Neural crest cell (in vitro differentiated cells): Measurements from ENCODE around the gene RND2. TPM values are rescaled to one million over a fixed set of nuclear protein-coding genes. Genes with fewer than 3 reads are reported as not detected.
A peak's percentile ranks its signal among the peaks of the same experiment; 100 is the strongest.

Source experiments
- DNase-seq: peaks from one replicate; pipeline ENCODE4 v3.0.0; 2021; ENCODE audit warnings: low read depth, mixed read lengths, low spot score
- H3K27ac Mint-ChIP-seq: one replicate; pipeline ENCODE4 v1.8.0; 2021; ENCODE audit warnings: mild to moderate bottlenecking, mixed read lengths; ENCODE audit not compliant: unreplicated experiment
- H3K27me3 Mint-ChIP-seq: 2 replicates; pipeline ENCODE4 v1.8.0; 2021; ENCODE audit warnings: low read depth, mild to moderate bottlenecking, mixed read lengths
- H3K36me3 Mint-ChIP-seq: 2 replicates; pipeline ENCODE4 v1.8.0; 2021; ENCODE audit warnings: low read depth, mild to moderate bottlenecking, mixed read lengths
- H3K4me1 Mint-ChIP-seq: 2 replicates; pipeline ENCODE4 v1.8.0; 2021; ENCODE audit warnings: mixed read lengths
- H3K4me3 Mint-ChIP-seq: one replicate; pipeline ENCODE4 v1.8.0; 2021; ENCODE audit warnings: mild to moderate bottlenecking, mixed read lengths
- H3K9me3 Mint-ChIP-seq: 2 replicates; pipeline ENCODE4 v1.8.0; 2021; ENCODE audit warnings: mixed read lengths
- CTCF ChIP-seq: fragments of 200-600 bp; sonication (generic); conservative IDR thresholded peaks from 2 replicates; pipeline ENCODE4 v1.5.0; 2021; ENCODE audit warnings: antibody characterized with exemption, mild to moderate bottlenecking
- total RNA-seq: library from RNA; stranded (reverse); gene quantifications from 2 replicates; pipeline ENCODE4 v1.2.1, GENCODE V29; 2021

Gene RND2
- total RNA-seq, 1 donor from 2014 or later, result 17.8 TPM

- Mint-ChIP-seq H3K9me3 (no peaks in the 10 kb centered on the region), H3K36me3 (no peaks in the 10 kb centered on the region), H3K4me1 (peaks cover 58% of the 10 kb centered on the region), H3K27ac (peak overlapping the region; percentile 83), H3K27me3 (no peaks in the 10 kb centered on the region), H3K4me3 (peak overlapping the region; percentile 84)
- DNase-seq, result no peak
- TF ChIP-seq CTCF, result no peak
Observed at GRCh38 chr17:43033948-43034881, 9.2 kb downstream of the RND2 start.

DNA sequence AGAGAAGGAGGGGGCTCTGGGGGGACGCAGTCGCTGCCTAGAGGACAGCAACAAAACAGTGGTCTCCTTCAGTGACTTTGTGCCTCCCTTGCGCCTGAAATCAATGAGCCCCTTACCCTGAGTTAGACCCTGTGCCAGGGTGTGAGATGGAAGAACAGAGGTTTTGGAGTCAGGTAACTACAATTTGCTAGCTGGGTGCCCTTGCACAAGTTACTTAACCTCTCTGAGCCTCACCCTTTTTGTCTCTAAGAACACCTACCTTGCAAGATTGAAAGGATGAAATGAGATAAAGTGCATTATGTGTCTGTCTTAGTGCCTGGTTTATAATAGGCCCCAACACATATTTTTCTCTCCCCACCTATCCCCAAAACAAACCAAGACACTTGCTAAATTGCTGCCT lies 9.9 kb downstream of the RND2 start:
- Mint-ChIP-seq H3K27me3 (no peaks in the 10 kb centered on the region), H3K9me3 (no peaks in the 10 kb centered on the region), H3K4me3 (peak overlapping the region; percentile 84), H3K27ac (peak overlapping the region; percentile 83), H3K4me1 (peaks cover 62% of the 10 kb centered on the region), H3K36me3 (no peaks in the 10 kb centered on the region)
- no peak for TF ChIP-seq CTCF
- DNase-seq, result no peak

- no peaks in the 10 kb centered on the region for H3K9me3 Mint-ChIP-seq
- DNase-seq, result no peak
- no peak overlapping the region for H3K4me3 Mint-ChIP-seq
- H3K27me3 Mint-ChIP-seq, result no peaks in the 10 kb centered on the region
- H3K27ac Mint-ChIP-seq, result no peak overlapping the region
- H3K36me3 Mint-ChIP-seq, result no peaks in the 10 kb centered on the region
- TF ChIP-seq CTCF, result no peak
- H3K4me1 Mint-ChIP-seq, result peaks cover 57% of the 10 kb centered on the region
Observed at GRCh38 chr17:43039646-43040045, 14.6 kb downstream of the RND2 start.

GRCh38 chr17:43040655-43041054 lies 15.6 kb downstream of the RND2 start:
- Mint-ChIP-seq H3K27me3 (no peaks in the 10 kb centered on the region), H3K4me3 (no peak overlapping the region), H3K9me3 (no peaks in the 10 kb centered on the region), H3K4me1 (peaks cover 47% of the 10 kb centered on the region), H3K36me3 (no peaks in the 10 kb centered on the region), H3K27ac (peak overlapping the region; percentile 86)
- no peak for TF ChIP-seq CTCF
- DNase-seq, result no peak

DNA sequence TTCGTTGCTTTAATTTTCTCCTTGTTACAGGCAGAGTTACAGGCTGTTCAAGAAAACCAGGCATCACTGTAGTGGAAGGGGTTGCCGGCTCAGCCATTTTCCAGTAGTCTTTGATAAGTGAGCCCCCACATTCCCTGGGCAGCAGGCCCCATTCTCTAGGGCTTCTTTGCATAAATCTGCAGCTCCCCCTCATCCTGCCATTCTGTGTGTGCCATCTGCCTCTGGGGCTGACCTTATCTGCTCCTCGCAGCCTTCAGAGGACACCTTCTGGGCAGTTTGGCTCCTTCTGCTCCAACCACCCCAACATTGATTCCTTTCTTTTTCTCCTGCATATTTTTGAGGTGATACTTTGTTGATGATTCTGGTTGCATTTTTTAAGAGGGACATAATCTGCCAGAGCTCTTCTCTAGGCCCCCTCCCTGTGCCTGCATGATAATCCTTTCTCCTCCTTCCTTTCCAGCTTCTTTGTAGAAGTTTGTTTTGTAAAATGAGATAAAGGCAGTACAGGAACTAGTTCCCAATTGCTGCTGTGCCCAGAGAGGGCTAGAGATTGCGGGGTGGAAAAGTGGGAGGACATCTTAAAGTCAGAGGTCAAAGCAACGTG lies 17.1 kb downstream of the RND2 start:
- Mint-ChIP-seq H3K36me3 (no peaks in the 10 kb centered on the region), H3K4me1 (peaks cover 36% of the 10 kb centered on the region), H3K27me3 (no peaks in the 10 kb centered on the region), H3K27ac (peak overlapping the region; percentile 95), H3K9me3 (no peaks in the 10 kb centered on the region), H3K4me3 (no peak overlapping the region)
- DNase-seq, result no peak
- TF ChIP-seq CTCF, result no peak
